Activated naive CD8-positive, alpha-beta T cell treated with anti-CD3 and anti-CD28 coated beads, Interleukin-2, amount 10 ng/mL, durations not matched to agents 7 days and 5 days (primary cell): ENCODE data around the gene SLC6A4. TPM values are rescaled to one million over a fixed set of nuclear protein-coding genes. Genes with fewer than 3 reads are reported as not detected.
"Not testable (repeated sequence)": the region's sequence is repeated elsewhere in the genome, so short reads cannot be mapped to it uniquely, and the experiment has no call there.

Source experiments
- ATAC-seq: fragments of 150-1000 bp; cut with Tn5 transposase; one replicate; pipeline ENCODE4 v1.10.0; 2021; ENCODE audit warnings: low read depth, moderate library complexity
- POLR2A ChIA-PET: fragments of 350-600 bp; sonication (Branson Sonifier 250); formaldehyde crosslinking; loops from one replicate; lab custom pipeline; 2021; ENCODE audit warnings: antibody characterized with exemption; lab: Charles Lee
- DNase-seq: peaks from one replicate; pipeline ENCODE4 v3.0.0; 2021
- H3K27ac Mint-ChIP-seq: one replicate; pipeline ENCODE4 v1.8.0; 2022; ENCODE audit warnings: mild to moderate bottlenecking, mixed read lengths
- H3K27me3 Mint-ChIP-seq: one replicate; pipeline ENCODE4 v1.8.0; 2022; ENCODE audit warnings: mild to moderate bottlenecking, moderate library complexity, mixed read lengths
- H3K36me3 Mint-ChIP-seq: one replicate; pipeline ENCODE4 v1.8.0; 2021; ENCODE audit warnings: mild to moderate bottlenecking, mixed read lengths
- H3K4me1 Mint-ChIP-seq: one replicate; pipeline ENCODE4 v1.8.0; 2021; ENCODE audit warnings: mixed read lengths
- H3K4me3 Mint-ChIP-seq: one replicate; pipeline ENCODE4 v1.8.0; 2022; ENCODE audit warnings: mild to moderate bottlenecking, moderate library complexity, mixed read lengths
- H3K9me3 Mint-ChIP-seq: one replicate; pipeline ENCODE4 v1.8.0; 2021; ENCODE audit warnings: mixed read lengths
- total RNA-seq, 2 experiments: library from RNA; stranded (reverse); gene quantifications; one replicate each; pipeline ENCODE4 v1.2.3, GENCODE V29; 2021

SLC6A4 gene
- total RNA-seq, 2 experiments from 2014 or later = not detected

DNA sequence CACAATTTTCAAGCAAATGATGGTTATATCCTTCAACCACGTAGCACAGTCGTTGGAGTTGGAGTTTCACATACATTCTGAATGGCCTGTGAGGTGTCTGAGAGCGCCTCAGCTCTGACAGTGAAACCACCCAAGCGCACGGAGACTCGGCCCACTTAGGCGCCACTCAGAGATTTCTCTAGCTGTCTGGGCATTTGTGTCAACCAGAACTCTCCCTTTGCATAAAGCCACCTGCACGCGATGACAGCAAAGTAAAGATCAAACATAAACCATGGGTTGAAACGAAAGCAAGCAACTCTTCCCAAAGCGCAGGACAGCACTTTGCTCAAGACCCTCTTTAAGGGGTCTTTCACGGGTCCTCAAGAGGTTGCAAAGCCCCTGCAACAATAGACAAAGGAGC, 533 bp downstream of the SLC6A4 start:
- no peak overlapping the region for H3K27ac Mint-ChIP-seq
- peaks cover 26% of the 10 kb centered on the region for H3K4me1 Mint-ChIP-seq
- H3K9me3 Mint-ChIP-seq = no peaks in the 10 kb centered on the region
- no peak for ATAC-seq
- POLR2A ChIA-PET = no interaction called here
- H3K27me3 Mint-ChIP-seq = peaks cover 79% of the 10 kb centered on the region
- peak overlapping the region; percentile 67 for H3K4me3 Mint-ChIP-seq
- DNase-seq = no peak
- peaks cover 1% of the 10 kb centered on the region for H3K36me3 Mint-ChIP-seq

DNA sequence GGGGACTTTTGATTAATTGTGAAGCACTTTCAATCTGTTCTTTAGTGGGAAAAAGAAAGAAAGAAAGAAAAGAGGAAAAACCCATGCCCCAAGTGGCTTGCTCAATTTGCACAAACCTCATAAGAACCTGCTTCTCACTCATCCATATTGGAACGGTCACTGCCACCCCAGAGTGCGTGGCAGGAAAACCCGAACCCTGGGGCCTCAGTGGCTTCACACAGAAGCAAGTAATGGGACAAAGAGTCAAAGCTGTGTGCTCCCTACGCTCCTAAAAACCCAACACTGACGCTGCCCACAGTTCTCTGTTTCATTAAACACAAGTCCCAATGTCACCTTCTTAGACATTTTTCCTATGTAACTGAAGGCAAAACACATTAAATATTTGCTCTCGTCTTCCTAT, 1.2 kb downstream of the SLC6A4 start:
- Mint-ChIP-seq H3K4me3 (no peak overlapping the region), H3K27me3 (peaks cover 80% of the 10 kb centered on the region), H3K27ac (no peak overlapping the region), H3K9me3 (no peaks in the 10 kb centered on the region), H3K36me3 (peaks cover 1% of the 10 kb centered on the region), H3K4me1 (peaks cover 26% of the 10 kb centered on the region)
- POLR2A ChIA-PET = no interaction called here
- ATAC-seq (no peak), DNase-seq (no peak)

DNA sequence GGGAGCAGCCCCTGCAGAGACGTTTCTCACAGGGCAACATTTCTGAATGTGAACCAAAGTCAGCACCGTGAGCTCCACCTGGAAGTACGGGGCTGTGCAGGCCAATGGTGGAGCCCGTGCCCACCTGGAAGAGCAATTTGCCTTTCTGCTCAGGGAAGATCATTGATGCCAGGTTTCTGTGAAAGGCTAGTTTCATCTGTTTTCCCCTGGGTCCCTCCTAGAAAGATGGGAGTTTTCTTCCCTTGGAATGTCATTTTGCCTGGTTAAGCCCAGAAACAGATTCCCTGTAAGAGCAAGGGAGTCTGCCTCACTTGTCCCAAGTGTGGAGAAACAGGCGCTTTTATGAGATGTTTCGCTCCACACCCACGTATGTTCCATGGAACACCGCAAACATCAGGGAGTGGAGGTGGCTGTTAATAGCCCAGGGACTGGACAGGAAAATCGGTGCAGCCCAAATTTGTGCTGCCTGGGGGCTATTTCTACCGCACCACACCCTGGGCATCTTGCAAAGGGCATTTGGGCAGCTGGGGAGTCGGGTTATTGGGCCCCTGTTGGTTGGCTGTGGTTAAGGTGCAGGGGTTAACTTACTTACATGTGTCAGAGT, 2.6 kb downstream of the SLC6A4 start:
- peaks cover 16% of the 10 kb centered on the region for H3K4me1 Mint-ChIP-seq
- no peak for DNase-seq
- H3K9me3 Mint-ChIP-seq = no peaks in the 10 kb centered on the region
- peaks cover 71% of the 10 kb centered on the region for H3K27me3 Mint-ChIP-seq
- H3K36me3 Mint-ChIP-seq = no peaks in the 10 kb centered on the region
- no peak for ATAC-seq
- H3K4me3 Mint-ChIP-seq = no peak overlapping the region
- no peak overlapping the region for H3K27ac Mint-ChIP-seq
- POLR2A ChIA-PET = no interaction called here

DNA sequence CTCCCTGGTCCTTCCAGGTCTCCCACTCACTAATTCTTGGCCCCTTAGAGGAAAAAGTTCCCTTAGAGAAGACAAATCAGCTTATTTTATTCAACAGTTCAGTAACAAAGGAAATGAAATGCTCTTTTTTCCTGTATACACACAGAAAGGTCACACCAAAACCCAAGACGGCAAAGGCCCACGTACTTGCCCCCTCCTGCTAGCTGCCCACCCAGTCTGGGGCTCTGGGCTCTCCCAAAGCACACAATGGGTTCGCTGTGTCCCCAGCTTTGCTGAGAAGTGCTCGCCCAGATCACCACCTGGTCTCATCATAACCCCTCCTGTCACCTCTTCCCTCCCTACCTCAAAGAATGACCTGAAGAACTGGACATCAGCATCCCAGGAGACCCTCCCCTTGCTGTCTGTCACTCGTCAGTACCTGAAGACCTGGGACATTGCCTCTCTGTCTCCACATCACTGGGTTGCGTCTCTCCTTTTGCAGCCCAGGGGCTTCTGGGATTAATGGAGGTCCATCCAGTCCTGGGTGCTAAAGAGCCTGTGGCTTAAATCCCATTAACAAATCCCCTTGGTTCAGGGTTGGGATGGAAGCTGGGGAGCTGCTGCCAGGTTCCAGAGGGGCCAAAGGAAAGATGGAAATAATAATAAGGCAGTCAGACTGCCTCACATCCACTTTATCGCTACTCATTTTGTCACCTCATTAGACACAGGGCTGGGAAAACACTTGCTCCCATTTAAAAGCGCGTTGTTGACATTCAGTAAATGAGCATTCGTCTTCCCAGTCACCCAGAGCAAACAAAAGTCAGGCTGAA, 3.3 kb downstream of the SLC6A4 start:
- H3K9me3 Mint-ChIP-seq = no peaks in the 10 kb centered on the region
- H3K27ac Mint-ChIP-seq = no peak overlapping the region
- H3K27me3 Mint-ChIP-seq = peaks cover 68% of the 10 kb centered on the region
- POLR2A ChIA-PET = no interaction called here
- ATAC-seq (no peak), DNase-seq (no peak)
- H3K4me3 Mint-ChIP-seq = no peak overlapping the region
- H3K4me1 Mint-ChIP-seq = peaks cover 10% of the 10 kb centered on the region
- H3K36me3 Mint-ChIP-seq = no peaks in the 10 kb centered on the region

DNA sequence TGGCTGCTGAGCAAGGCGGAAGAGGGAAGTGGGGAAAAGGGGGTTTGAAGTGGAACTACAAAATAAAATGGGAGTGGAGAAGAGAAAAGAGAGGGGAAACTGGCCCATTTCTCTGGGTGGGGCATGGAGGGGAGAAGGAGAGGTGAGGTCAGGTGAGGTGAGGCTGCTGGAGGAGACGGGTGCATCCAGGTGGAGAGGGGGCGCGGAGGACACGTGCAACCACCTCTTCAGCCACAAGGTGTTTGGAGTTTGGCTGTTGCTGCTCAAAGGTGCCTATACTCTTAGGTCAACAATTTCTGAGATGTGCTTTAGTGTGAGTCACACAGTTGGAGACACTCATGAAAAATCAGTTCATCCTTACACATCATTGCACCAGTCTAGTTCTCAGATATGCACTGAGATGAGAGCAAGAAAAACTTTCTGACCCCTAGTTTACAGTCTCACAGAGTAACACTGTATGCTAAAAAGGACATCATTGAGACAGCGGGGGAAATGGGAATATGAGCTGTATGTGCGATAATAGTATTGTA, 4.8 kb downstream of the SLC6A4 start:
- Mint-ChIP-seq H3K27me3 (peaks cover 60% of the 10 kb centered on the region), H3K9me3 (no peaks in the 10 kb centered on the region), H3K36me3 (no peaks in the 10 kb centered on the region), H3K4me1 (peaks cover 4% of the 10 kb centered on the region), H3K4me3 (no peak overlapping the region), H3K27ac (no peak overlapping the region)
- POLR2A ChIA-PET = no interaction called here
- no peak for ATAC-seq
- DNase-seq = no peak

DNA sequence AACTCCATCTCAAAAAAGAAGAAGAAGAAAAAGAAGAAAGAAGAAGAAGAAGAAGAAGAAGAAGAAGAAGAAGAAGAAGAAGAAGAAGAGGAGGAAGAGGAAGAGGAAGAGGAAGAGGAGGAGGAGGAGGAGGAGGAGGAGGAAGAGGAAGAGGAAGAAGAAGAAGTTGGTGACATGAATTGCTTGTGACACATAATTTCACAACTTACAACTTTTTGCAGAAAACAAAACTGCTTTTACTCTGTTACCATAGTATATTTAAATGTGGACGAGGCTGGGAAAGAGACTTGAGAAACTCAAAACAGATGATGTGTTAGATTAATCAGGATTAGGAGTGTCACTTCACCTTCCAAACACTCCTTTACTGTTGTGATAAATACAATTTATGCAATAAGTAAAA, 5.5 kb downstream of the SLC6A4 start:
- H3K4me3 Mint-ChIP-seq, H3K4me1 Mint-ChIP-seq, DNase-seq, H3K9me3 Mint-ChIP-seq, ATAC-seq, H3K36me3 Mint-ChIP-seq, POLR2A ChIA-PET, H3K27ac Mint-ChIP-seq: not testable (repeated sequence)
- peaks cover 56% of the 10 kb centered on the region for H3K27me3 Mint-ChIP-seq

DNA sequence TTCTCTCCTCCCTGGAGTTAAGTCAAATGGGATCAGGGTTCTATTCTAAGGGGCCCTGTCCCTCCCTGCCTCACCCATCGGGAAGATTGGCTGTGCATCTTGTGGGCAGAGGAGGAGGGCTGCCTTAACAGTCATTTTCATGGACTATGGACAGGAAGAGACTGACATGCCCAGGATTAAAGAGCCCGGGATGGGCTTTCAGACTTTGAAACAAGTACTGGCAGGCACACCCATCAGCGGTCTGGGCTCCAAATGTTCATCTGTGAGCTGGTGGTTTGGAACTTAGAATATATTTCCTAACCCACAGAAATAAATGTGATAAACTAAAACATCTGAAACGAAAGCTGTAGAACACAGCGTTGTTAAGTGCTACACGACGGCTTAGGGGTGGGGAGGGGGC, 6.5 kb downstream of the SLC6A4 start:
- POLR2A ChIA-PET = no interaction called here
- Mint-ChIP-seq H3K27me3 (peaks cover 46% of the 10 kb centered on the region), H3K4me1 (no peaks in the 10 kb centered on the region), H3K9me3 (no peaks in the 10 kb centered on the region), H3K27ac (no peak overlapping the region), H3K4me3 (no peak overlapping the region), H3K36me3 (no peaks in the 10 kb centered on the region)
- DNase-seq = no peak
- ATAC-seq = no peak

DNA sequence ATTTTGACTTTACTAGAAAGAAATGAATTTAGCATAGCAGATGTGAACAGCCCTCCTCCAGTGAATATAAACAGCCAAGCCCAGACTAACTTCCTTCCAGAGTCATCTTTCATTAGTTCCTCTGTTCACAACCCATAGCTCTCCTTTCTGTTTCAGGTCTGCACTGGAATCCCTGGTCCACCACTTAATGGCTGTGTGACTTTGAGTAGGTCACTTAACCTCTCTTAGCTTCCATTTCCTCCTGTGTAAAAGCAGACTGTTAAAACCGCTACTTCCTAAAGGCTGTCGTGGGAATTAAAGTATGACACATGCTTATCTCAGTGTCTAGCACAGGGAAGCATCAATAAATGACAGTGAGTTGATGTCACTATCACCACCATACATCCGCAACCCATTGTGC, 7.5 kb downstream of the SLC6A4 start:
- Mint-ChIP-seq H3K36me3 (no peaks in the 10 kb centered on the region), H3K27me3 (peaks cover 36% of the 10 kb centered on the region), H3K27ac (no peak overlapping the region), H3K9me3 (no peaks in the 10 kb centered on the region), H3K4me3 (no peak overlapping the region), H3K4me1 (no peaks in the 10 kb centered on the region)
- POLR2A ChIA-PET = no interaction called here
- DNase-seq (no peak), ATAC-seq (no peak)

DNA sequence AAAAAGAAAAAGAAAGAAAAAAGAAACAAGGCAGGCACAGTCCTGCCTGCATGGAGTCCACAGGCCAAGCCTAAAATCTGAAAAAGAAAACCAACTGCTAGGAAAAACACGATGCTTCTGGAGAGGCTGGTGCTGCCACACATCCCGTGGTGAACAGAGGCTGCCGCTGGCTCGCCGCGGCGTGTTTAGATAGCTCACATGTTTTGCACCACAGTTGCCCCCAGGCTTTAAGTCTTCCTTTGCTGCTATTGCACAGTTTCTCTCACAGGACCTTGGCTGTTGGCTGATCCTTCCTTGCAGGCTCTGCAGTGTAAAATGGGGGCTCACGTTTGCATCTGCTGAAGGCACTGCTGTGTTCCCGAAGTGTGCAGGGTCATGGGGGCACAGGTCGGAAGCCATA, 8.6 kb downstream of the SLC6A4 start:
- H3K36me3 Mint-ChIP-seq = no peaks in the 10 kb centered on the region
- H3K27me3 Mint-ChIP-seq = peaks cover 25% of the 10 kb centered on the region
- H3K4me3 Mint-ChIP-seq = no peak overlapping the region
- H3K27ac Mint-ChIP-seq = no peak overlapping the region
- POLR2A ChIA-PET = no interaction called here
- H3K4me1 Mint-ChIP-seq = no peaks in the 10 kb centered on the region
- no peak for ATAC-seq
- no peak for DNase-seq
- H3K9me3 Mint-ChIP-seq = no peaks in the 10 kb centered on the region

DNA sequence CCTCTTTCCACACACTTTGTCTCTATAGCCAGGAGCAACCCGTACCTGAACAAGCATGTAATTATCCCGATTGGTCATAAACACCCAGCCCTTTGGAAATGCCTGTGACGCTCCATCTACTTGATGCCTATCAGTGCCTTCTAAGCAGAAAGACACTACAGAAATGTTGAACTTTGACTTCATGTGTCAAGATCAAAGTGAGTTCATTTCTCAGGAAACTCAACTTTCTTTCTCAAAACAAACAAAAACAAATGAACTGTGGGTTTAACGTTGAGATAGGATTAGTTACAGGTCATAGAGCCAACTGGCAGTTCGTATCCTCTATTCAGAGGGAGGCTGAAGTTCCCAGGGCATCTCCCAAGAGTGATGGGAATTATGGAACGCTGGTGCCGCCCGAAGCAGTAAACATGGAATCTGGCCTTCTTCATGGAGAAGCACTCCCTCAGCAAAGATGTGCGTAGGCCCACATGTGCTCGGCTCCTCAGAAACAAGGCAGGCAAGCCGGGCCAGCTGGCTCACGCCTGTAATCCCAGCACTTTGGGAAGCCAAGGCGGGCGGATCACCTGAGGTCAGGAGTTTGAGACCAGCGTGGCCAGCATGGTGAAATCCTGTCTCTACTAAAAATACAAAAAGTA, 9.5 kb downstream of the SLC6A4 start:
- POLR2A ChIA-PET = no interaction called here
- Mint-ChIP-seq H3K36me3 (no peaks in the 10 kb centered on the region), H3K27ac (no peak overlapping the region), H3K9me3 (no peaks in the 10 kb centered on the region), H3K4me3 (no peak overlapping the region), H3K27me3 (peaks cover 21% of the 10 kb centered on the region), H3K4me1 (no peaks in the 10 kb centered on the region)
- no peak for DNase-seq
- ATAC-seq = no peak

DNA sequence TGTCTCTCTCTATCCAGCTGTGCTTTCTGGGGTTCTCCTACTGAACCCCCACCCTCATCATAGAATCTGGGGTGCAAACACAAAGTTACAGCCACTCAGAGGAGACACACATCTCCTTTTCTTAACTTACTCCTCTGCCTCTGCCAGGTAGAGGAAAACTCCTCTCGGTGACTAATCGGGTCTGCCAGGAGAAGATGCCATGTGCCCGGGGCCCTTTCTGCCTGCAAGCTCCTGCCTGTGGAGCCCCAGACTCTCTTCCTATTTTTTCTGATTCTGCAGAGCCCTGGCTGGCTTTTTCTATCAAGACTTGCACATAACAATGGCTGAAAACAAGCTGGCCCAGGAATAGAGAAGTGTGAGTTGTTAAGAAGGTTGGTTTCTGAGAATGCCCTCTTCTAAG, 10.4 kb downstream of the SLC6A4 start:
- Mint-ChIP-seq H3K36me3 (no peaks in the 10 kb centered on the region), H3K27ac (no peak overlapping the region), H3K4me1 (no peaks in the 10 kb centered on the region), H3K4me3 (no peak overlapping the region), H3K27me3 (peaks cover 17% of the 10 kb centered on the region), H3K9me3 (no peaks in the 10 kb centered on the region)
- POLR2A ChIA-PET = no interaction called here
- ATAC-seq = no peak
- no peak for DNase-seq

DNA sequence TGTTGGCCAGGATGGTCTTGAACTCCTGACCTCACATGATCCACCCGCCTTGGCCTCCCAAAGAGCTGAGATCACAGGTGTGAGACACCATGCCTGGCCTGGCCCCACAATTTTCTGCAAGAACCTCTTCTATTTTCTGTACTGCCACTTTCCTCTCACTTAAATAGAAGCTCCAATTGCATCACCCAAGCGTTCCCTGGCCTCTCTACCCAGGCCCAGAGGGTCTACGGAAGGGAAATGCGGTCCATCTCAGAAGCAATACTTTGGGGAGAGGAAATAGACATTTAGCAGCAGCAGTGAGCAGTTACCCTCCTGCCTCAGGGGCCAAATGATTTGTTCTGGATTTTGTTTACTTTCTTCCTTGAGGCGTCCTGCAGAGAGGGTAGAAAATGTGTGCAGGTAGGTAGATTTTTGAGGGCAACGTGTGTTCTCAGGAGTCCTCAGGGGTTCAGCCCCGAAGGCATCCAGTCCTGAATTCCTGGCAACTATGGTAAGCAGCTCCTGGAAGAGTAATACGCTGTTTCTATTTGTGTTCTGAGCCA, 11.0 kb downstream of the SLC6A4 start:
- no peaks in the 10 kb centered on the region for H3K4me1 Mint-ChIP-seq
- no peaks in the 10 kb centered on the region for H3K36me3 Mint-ChIP-seq
- no peak overlapping the region for H3K27ac Mint-ChIP-seq
- H3K27me3 Mint-ChIP-seq = peaks cover 14% of the 10 kb centered on the region
- no peak overlapping the region for H3K4me3 Mint-ChIP-seq
- no peaks in the 10 kb centered on the region for H3K9me3 Mint-ChIP-seq
- ATAC-seq (no peak), DNase-seq (no peak)
- POLR2A ChIA-PET = no interaction called here

DNA sequence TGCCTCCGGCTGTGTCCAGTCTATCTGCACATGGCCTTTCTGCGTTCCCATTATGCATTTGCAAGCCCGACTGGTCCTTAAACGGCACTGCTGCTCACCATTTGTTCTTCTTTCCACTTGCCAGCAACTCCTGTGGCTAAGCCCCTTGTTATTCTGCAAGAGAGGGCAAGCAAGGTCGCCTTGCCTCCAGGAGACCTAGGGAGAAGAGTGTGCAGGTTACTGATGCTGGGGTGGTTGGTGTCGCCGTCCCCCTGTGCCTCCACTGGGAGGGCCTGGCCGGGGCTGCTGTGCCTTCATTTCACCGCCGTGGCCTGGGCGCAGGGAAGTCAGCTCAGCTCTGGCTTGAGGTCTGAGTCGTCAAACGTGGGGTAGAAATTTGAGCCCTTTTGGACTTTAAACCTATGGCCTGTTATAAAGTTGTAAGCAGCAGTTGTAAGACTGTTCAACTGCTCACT, 12.7 kb downstream of the SLC6A4 start:
- Mint-ChIP-seq H3K36me3 (no peaks in the 10 kb centered on the region), H3K4me3 (no peak overlapping the region), H3K27ac (no peak overlapping the region), H3K9me3 (no peaks in the 10 kb centered on the region), H3K27me3 (peaks cover 8% of the 10 kb centered on the region), H3K4me1 (no peaks in the 10 kb centered on the region)
- POLR2A ChIA-PET = no interaction called here
- ATAC-seq = no peak
- DNase-seq = no peak
